SIG-M5 treated with dmso at 0.1 percent for 504 hours (cell line): Measurements from ENCODE around the gene LCNL1.
"Not testable (repeated sequence)": the region's sequence is repeated elsewhere in the genome, so short reads cannot be mapped to it uniquely, and the experiment has no call there.

ENCODE experiments used
- DNase-seq: peaks from one replicate; lab custom pipeline; 2025; ENCODE audit not compliant: unreplicated experiment; lab: John Stamatoyannopoulos, UW

The LCNL1 gene

GRCh38 chr9:137021979-137022661, 39.3 kb downstream of the LCNL1 start:
- peak; percentile 75 for DNase-seq

DNA sequence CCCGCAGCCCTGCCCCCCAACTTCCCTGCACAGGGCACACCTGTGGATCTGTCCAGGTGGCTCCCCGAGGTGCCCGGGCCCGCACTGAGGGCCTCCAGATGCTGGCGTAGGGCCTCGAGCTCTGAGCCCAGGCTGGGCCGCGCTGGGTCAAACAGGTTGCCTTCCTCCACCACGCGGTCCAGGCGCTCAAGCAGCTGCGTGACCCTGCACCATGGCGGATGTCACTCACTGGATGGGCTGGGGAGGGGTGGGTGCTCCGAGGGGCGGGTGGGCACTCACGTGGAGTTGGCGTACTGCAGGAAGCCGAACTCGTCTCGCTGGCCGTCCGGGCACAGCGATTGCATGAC, 39.8 kb downstream of the LCNL1 start:
- no peak for DNase-seq

- no peak for DNase-seq
Observed at GRCh38 chr9:137023157-137023556, 40.4 kb downstream of the LCNL1 start.

DNA sequence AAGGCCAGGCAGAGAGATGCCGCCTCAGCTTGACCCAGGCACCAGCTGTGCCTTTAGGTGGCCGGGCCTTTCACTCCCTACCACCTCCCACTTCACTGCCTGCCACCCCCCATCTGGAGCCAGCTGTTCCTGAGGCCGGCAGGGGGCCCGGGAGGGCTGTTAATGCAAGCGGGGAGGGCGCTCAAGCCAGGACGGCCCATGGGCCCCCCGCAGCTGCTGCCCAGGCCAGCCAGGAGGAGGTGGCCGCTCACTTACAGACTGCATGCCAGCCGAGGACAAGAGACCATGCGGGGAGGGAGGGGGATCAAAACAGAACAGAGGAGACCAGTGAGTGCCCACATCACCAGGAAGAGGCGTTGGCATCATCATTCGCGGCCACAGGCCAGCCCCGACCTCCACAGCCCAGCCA, 40.8 kb downstream of the LCNL1 start:
- DNase-seq, result no peak

GRCh38 chr9:137025517-137025966, 42.7 kb downstream of the LCNL1 start:
- peak; percentile 66 for DNase-seq

- DNase-seq, result no peak
Observed at GRCh38 chr9:137026384-137026783, 43.6 kb downstream of the LCNL1 start.

GRCh38 chr9:137026828-137027227, 44.0 kb downstream of the LCNL1 start:
- no peak for DNase-seq

- no peak for DNase-seq
Observed at GRCh38 chr9:137027369-137028262, 44.8 kb downstream of the LCNL1 start, which contains the start of gene ABCA2. TSS of gene ABCA2 (minus strand) at chr9:137028237. CDS start at chr9:137028140, 97 bp downstream.

- peak; percentile 65 for DNase-seq
Observed at GRCh38 chr9:137028263-137029057, 45.7 kb downstream of the LCNL1 start.

GRCh38 chr9:137029058-137029936, 46.5 kb downstream of the LCNL1 start:
- peak; percentile 48 for DNase-seq

GRCh38 chr9:137030006-137030405, 47.2 kb downstream of the LCNL1 start:
- no peak for DNase-seq

DNA sequence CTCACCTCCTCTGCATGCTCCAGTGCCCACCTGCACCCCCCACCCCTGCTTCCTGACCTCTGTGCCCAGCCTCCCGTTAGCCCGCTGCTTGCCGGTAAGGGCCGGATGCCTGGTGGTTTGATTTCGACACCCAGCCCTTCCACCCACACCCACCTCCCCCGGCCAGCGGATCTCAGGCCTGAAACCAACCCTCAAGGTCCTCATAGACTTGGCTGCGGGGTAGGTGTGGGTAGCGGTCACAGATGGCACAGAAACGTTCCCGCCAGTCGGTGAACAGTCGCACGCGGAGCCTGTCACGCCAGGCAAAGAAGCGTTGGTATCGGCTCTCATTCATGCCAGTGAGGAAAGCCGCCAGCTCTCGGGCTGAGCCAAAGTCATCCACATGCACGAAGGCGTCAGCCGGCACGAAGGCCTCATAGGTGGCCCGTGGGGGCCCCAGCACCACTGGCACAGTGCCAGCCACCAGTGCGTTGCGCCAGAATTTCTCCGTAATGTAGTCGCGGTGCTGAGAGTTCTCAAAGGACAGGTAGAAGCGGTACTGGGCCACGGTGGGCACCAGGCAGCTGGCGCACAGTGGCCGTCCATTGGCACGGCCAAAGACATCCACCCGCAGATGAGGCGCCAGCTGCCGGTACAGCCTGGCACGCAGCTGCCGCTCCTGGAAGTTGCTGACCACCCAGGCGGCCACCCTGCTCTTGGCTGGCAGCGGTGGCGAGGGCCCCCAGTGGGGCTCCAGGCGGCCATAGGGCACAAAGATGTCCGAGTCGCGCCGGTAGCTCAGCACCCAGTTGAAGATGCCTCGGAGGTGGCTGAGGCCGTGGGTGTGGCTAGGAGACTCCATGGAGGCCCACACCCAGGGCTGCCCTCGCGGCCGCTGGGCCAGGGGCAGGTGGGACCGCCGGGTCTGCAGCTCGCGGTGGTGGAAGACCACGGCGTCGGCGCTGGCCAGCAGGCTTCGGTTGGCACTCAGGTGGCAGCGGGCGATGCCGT, 48.0 kb downstream of the LCNL1 start:
- peak; percentile 39 for DNase-seq

GRCh38 chr9:137031904-137032640, 49.3 kb downstream of the LCNL1 start, which contains the start of gene FUT7:
TSS of gene FUT7 (minus strand) at chr9:137032088. CDS start at chr9:137031991, 97 bp downstream.
- DNase-seq, result no peak

GRCh38 chr9:137032858-137033257, 50.1 kb downstream of the LCNL1 start:
- no peak for DNase-seq

DNA sequence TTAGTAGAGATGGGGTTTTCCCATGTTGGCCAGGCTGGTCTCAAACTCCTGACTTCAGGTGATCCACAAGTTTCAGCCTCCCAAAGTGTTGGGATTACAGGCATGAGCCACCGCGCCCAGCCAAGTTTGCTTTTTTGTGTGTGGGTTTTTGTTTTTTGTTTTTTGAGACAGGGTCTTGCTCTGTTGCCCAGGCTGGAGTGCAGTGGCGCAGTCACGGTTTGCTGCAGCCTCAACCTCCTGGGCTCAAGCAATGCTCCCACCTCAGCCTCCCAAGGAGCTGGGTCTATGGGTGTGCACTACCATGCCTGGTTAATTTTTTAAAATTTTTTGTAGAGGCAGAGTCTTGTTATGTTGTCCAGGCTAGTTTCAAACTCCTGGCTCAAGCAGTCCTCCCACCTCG, 50.7 kb downstream of the LCNL1 start:
- not testable (repeated sequence) for DNase-seq

DNA sequence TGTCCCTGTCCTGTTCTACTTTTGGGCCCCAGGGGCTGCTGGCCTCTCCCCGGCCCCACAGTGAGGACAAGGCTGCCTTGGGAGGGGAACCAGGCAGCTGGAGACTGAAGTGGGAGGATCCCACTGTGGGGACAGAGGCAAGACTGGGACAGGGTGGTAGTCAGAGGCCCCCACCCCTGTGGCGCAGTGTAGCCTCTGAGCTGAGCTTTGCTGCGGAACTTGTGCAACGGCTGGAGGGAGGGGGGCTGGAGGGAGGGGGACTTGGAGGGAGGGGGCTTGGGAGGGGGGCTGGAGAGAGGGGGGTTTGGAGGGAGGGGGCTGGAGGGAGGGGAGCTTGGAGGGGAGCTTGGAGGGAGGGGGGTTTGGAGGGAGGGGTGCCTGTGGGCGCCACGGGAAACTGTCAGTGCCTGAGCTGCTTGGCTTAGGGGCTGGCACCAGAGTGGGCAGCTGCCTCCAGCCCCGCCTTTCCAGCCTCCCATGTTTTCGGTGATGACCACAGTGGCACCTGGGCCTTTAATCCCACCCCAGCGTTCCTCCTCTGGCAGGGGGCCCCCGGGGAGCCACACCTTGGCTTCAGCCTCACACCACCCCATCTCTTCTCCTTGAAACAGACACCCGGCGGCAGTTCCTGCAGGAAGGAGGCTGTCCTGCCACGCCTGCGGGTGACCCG, 51.4 kb downstream of the LCNL1 start:
- DNase-seq, result peak; percentile 68

GRCh38 chr9:137034709-137035506, 52.1 kb downstream of the LCNL1 start:
- peak; percentile 84 for DNase-seq
